ENCODE data around the gene GLCCI1.
"Not testable (repeated sequence)": the region's sequence is repeated elsewhere in the genome, so short reads cannot be mapped to it uniquely, and the experiment has no call there.

Gene GLCCI1

DNA sequence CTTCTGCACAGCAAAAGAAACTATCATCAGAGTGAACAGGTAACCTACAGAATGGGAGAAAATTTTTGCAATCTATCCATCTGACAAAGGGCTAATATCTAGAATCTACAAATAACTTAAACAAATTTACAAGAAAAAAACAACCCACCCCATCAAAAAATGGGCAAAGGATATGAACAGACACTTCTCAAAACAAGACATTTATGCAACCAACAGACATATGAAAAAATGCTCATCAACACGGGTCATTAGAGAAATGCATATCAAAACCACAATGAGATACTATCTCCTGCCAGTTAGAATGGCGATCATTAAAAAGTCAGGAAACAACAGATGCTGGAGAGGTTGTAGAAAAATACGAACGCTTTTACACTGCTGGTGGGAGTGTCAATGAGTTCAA, 132.7 kb downstream of the GLCCI1 start:
- H2AK5ac ChIP-seq (ENCODE audit: low read length); DNase-seq; H2BK12ac ChIP-seq (ENCODE audit: low read length); H3K79me2 ChIP-seq (ENCODE audit: control insufficient read depth, insufficient read depth, low read length, poor library complexity); H3K4me3 ChIP-seq (ENCODE audit: low read depth, low read length); H3K9me3 ChIP-seq (ENCODE audit: insufficient read depth, low read depth, low read length); H3K9ac ChIP-seq (ENCODE audit: low read length); H3K23ac ChIP-seq (ENCODE audit: low read length); H2BK120ac ChIP-seq (ENCODE audit: insufficient read depth, low read length, poor library complexity); H3K14ac ChIP-seq (ENCODE audit: low read length); H3K4me1 ChIP-seq (ENCODE audit: control insufficient read depth in 1 of 2, insufficient read depth in 2 of 2, low read length in 2 of 2); H3K27ac ChIP-seq (ENCODE audit: low read depth, low read length); H4K8ac ChIP-seq (ENCODE audit: low read depth, low read length); H3K18ac ChIP-seq (ENCODE audit: low read length); H3K36me3 ChIP-seq (ENCODE audit: control insufficient read depth in 1 of 2, insufficient read depth in 2 of 2, low read length in 2 of 2); H3K27me3 ChIP-seq (ENCODE audit: insufficient read depth, low read length); H2BK5ac ChIP-seq (ENCODE audit: low read depth, low read length, poor library complexity); H2AFZ ChIP-seq (ENCODE audit: insufficient read depth, low read length, poor library complexity); H3K4me2 ChIP-seq (ENCODE audit: low read length); H3K4ac ChIP-seq (ENCODE audit: low read depth, low read length); H4K12ac ChIP-seq (ENCODE audit: low read depth, low read length); H4K91ac ChIP-seq (ENCODE audit: low read depth, low read length); H3K79me1 ChIP-seq (ENCODE audit: low read length): not testable (repeated sequence)
- no CpG with 5 or more reads among the region's 4 CpGs for WGBS (ENCODE audit: extremely low coverage, insufficient coverage, insufficient read length)

DNA sequence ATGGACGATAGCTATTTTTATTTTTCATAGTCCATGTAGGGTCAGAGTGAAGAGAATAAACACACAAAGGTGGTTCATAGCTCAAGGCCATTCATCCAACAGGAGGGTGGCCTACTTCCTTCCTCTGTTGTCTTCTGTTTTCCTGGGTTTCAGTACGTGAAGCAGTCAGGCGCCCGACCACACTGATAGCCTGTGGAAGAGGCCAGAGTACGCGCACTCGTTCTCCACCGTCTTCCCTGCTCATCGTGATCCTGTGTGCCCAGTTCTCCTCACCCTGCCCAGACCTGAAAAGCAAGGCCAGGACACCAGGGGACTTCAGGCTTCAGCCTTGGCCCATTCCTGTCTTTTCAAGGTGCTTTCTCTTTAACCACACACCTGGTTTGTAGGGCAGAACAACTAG, 134.7 kb downstream of the GLCCI1 start:
- H3K4me1 ChIP-seq (ENCODE audit: control insufficient read depth in 1 of 2, insufficient read depth in 2 of 2, low read length in 2 of 2), result no peaks in the 10 kb centered on the region
- no peak overlapping the region for H4K12ac ChIP-seq (ENCODE audit: low read depth, low read length)
- no peaks in the 10 kb centered on the region for H3K79me2 ChIP-seq (ENCODE audit: control insufficient read depth, insufficient read depth, low read length, poor library complexity)
- no peak overlapping the region for H3K4ac ChIP-seq (ENCODE audit: low read depth, low read length)
- no peak overlapping the region for H2AFZ ChIP-seq (ENCODE audit: insufficient read depth, low read length, poor library complexity)
- no peak overlapping the region for H4K91ac ChIP-seq (ENCODE audit: low read depth, low read length)
- no peak overlapping the region for H2BK5ac ChIP-seq (ENCODE audit: low read depth, low read length, poor library complexity)
- no peaks in the 10 kb centered on the region for H3K36me3 ChIP-seq (ENCODE audit: control insufficient read depth in 1 of 2, insufficient read depth in 2 of 2, low read length in 2 of 2)
- no peak overlapping the region for H3K27ac ChIP-seq (ENCODE audit: low read depth, low read length)
- DNase-seq, result no peak
- H2AK5ac ChIP-seq (ENCODE audit: low read length), result no peak overlapping the region
- H2BK12ac ChIP-seq (ENCODE audit: low read length), result no peak overlapping the region
- no CpG with 5 or more reads among the region's 9 CpGs for WGBS (ENCODE audit: extremely low coverage, insufficient coverage, insufficient read length)
- no peak overlapping the region for H3K14ac ChIP-seq (ENCODE audit: low read length)
- H3K23ac ChIP-seq (ENCODE audit: low read length), result no peak overlapping the region
- no peak overlapping the region for H2BK120ac ChIP-seq (ENCODE audit: insufficient read depth, low read length, poor library complexity)
- no peaks in the 10 kb centered on the region for H3K27me3 ChIP-seq (ENCODE audit: insufficient read depth, low read length)
- no peak overlapping the region for H3K4me3 ChIP-seq (ENCODE audit: low read depth, low read length)
- no peak overlapping the region for H3K4me2 ChIP-seq (ENCODE audit: low read length)
- H3K18ac ChIP-seq (ENCODE audit: low read length), result no peak overlapping the region
- H3K79me1 ChIP-seq (ENCODE audit: low read length), result no peaks in the 10 kb centered on the region
- H4K8ac ChIP-seq (ENCODE audit: low read depth, low read length), result no peak overlapping the region
- no peak overlapping the region for H3K9ac ChIP-seq (ENCODE audit: low read length)
- no peaks in the 10 kb centered on the region for H3K9me3 ChIP-seq (ENCODE audit: insufficient read depth, low read depth, low read length)

DNA sequence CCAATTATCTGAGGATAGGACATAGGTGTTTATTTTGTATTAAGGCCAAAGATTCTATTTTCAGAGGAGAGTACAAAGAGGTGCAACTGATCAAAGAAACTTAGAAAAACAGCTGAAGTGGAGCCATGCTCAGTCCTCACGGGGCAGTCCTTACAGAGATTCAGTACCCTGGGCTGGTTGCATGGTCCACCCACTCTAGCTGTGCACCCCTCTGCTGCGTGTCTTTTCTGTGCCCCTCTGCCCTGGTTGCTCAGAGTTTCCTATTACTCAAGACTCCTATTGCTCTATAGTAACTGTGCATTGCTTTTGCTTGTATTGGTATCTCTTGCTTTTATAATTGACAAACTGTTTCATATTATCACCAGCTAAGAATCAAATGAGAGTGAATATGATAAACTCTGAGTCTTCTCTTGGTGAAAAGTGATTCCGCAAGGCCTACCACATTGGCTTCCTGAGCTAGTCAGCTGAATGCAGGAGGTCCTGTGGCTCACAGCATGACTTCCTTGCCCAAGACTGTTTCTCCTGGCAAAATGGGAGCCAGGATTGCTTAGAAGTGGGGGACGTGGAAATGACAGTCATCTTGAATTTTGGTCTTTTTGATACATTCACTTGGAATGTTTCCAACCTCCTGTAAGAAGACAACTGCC, 137.0 kb downstream of the GLCCI1 start:
- Histone ChIP-seq H3K27me3 (ENCODE audit: insufficient read depth, low read length) (no peaks in the 10 kb centered on the region), H3K4ac (ENCODE audit: low read depth, low read length) (no peak overlapping the region), H3K27ac (ENCODE audit: low read depth, low read length) (no peak overlapping the region), H3K9ac (ENCODE audit: low read length) (no peak overlapping the region), H3K14ac (ENCODE audit: low read length) (no peak overlapping the region), H3K4me3 (ENCODE audit: low read depth, low read length) (no peak overlapping the region), H2BK5ac (ENCODE audit: low read depth, low read length, poor library complexity) (no peak overlapping the region), H3K79me2 (ENCODE audit: control insufficient read depth, insufficient read depth, low read length, poor library complexity) (no peaks in the 10 kb centered on the region), H2AK5ac (ENCODE audit: low read length) (no peak overlapping the region), H2BK12ac (ENCODE audit: low read length) (no peak overlapping the region), H4K91ac (ENCODE audit: low read depth, low read length) (no peak overlapping the region), H3K9me3 (ENCODE audit: insufficient read depth, low read depth, low read length) (no peaks in the 10 kb centered on the region), H3K4me2 (ENCODE audit: low read length) (no peak overlapping the region), H3K79me1 (ENCODE audit: low read length) (no peaks in the 10 kb centered on the region), H3K18ac (ENCODE audit: low read length) (no peak overlapping the region), H2BK120ac (ENCODE audit: insufficient read depth, low read length, poor library complexity) (no peak overlapping the region), H2AFZ (ENCODE audit: insufficient read depth, low read length, poor library complexity) (no peak overlapping the region), H4K8ac (ENCODE audit: low read depth, low read length) (no peak overlapping the region), H3K4me1 (ENCODE audit: control insufficient read depth in 1 of 2, insufficient read depth in 2 of 2, low read length in 2 of 2) (no peaks in the 10 kb centered on the region), H3K23ac (ENCODE audit: low read length) (no peak overlapping the region), H3K36me3 (ENCODE audit: control insufficient read depth in 1 of 2, insufficient read depth in 2 of 2, low read length in 2 of 2) (no peaks in the 10 kb centered on the region), H4K12ac (ENCODE audit: low read depth, low read length) (no peak overlapping the region)
- WGBS (ENCODE audit: extremely low coverage, insufficient coverage, insufficient read length), result no CpG with 5 or more reads among the region's 4 CpGs
- no peak for DNase-seq

DNA sequence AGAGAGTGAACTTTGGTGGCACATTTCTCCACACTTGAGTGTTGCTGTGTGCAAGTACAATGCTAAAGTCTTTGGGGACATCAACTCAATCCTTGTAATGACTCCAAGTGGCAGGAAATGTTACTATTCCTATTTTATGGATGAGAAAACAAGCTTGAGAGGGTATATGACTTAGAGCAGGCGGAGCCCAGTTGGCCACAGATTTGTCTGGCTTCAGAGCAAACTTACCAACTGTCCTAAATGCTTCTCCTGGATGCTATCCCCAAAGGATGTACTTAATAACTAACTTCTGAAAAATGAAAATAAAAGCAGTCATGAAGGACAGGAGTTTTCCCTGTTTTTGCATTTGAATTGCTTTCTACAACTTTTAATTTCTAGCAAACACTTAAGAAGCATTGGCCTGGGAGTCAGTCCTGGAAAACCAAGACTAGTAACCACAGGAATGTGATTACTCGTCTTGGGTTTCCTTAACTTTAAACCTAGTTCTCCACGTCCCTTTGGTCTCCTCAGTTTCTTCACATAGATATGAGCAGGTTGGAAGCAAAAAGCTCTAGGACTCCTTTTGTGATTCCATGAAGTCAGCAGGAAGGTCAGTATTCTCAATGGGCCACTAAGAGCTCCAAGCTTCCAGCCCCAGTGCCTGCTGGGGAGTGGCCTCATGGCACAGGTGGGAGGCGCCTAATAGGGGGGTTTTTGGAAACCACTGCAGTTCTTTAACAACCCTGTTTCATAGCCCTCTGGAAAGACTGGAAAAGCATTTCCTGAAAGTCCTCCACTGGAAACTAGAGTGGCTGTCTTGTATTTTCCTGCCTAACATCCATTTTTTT, 140.8 kb downstream of the GLCCI1 start:
- H3K9ac ChIP-seq (ENCODE audit: low read length), result no peak overlapping the region
- DNase-seq, result no peak
- H3K27ac ChIP-seq (ENCODE audit: low read depth, low read length), result no peak overlapping the region
- no peaks in the 10 kb centered on the region for H3K79me1 ChIP-seq (ENCODE audit: low read length)
- no peak overlapping the region for H4K8ac ChIP-seq (ENCODE audit: low read depth, low read length)
- no peak overlapping the region for H2BK12ac ChIP-seq (ENCODE audit: low read length)
- no peaks in the 10 kb centered on the region for H3K79me2 ChIP-seq (ENCODE audit: control insufficient read depth, insufficient read depth, low read length, poor library complexity)
- H3K9me3 ChIP-seq (ENCODE audit: insufficient read depth, low read depth, low read length), result peaks cover 2% of the 10 kb centered on the region
- H2AFZ ChIP-seq (ENCODE audit: insufficient read depth, low read length, poor library complexity), result no peak overlapping the region
- no peak overlapping the region for H3K18ac ChIP-seq (ENCODE audit: low read length)
- no peak overlapping the region for H3K4me3 ChIP-seq (ENCODE audit: low read depth, low read length)
- no peaks in the 10 kb centered on the region for H3K27me3 ChIP-seq (ENCODE audit: insufficient read depth, low read length)
- no peak overlapping the region for H4K12ac ChIP-seq (ENCODE audit: low read depth, low read length)
- no CpG with 5 or more reads among the region's 4 CpGs for WGBS (ENCODE audit: extremely low coverage, insufficient coverage, insufficient read length)
- H3K36me3 ChIP-seq (ENCODE audit: control insufficient read depth in 1 of 2, insufficient read depth in 2 of 2, low read length in 2 of 2), result peaks cover 0 to 2% of the 10 kb centered on the region in 2 experiments
- no peak overlapping the region for H3K14ac ChIP-seq (ENCODE audit: low read length)
- H3K4ac ChIP-seq (ENCODE audit: low read depth, low read length), result no peak overlapping the region
- no peak overlapping the region for H3K23ac ChIP-seq (ENCODE audit: low read length)
- H2BK120ac ChIP-seq (ENCODE audit: insufficient read depth, low read length, poor library complexity), result no peak overlapping the region
- H3K4me1 ChIP-seq (ENCODE audit: control insufficient read depth in 1 of 2, insufficient read depth in 2 of 2, low read length in 2 of 2), result no peaks in the 10 kb centered on the region
- no peak overlapping the region for H4K91ac ChIP-seq (ENCODE audit: low read depth, low read length)
- no peak overlapping the region for H2AK5ac ChIP-seq (ENCODE audit: low read length)
- H2BK5ac ChIP-seq (ENCODE audit: low read depth, low read length, poor library complexity), result no peak overlapping the region
- H3K4me2 ChIP-seq (ENCODE audit: low read length), result no peak overlapping the region

Measured in trophoblast cell (in vitro differentiated cells and primary cell).